ENCODE data around the gene CACNA1E. TPM values are rescaled to one million over a fixed set of nuclear protein-coding genes. Genes with fewer than 3 reads are reported as not detected.

CACNA1E gene
- total RNA-seq, 4 donors from 2014 or later, result 0.09 to 0.19 TPM; not detected in 2

GRCh38 chr1:181482521-181483284 is 614 bp upstream of the CACNA1E start:
- TF ChIP-seq POLR2A (IDR thresholded peaks at IDR 0.05), result no peak
- TF ChIP-seq CTCF (IDR thresholded peaks at IDR 0.05), result no peak
- H3K27me3 ChIP-seq, result peaks cover 8 to 92% (median 28%) of the 10 kb centered on the region in 4 donors
- H3K27ac ChIP-seq, result no peak overlapping the region
- DNase-seq, result no peak
- 5 to 6% methylated on average over 28 to 54 of the region's 62 CpGs for WGBS, 2 donors
- intact Hi-C loops (cut with DNase I), result loop anchor here (10.0 kb wide), 1 partner anchor 572 kb away; no protein-coding TSS in a partner anchor
- H3K9me3 ChIP-seq, result no peaks in the 10 kb centered on the region
- H3K4me3 ChIP-seq, result peak overlapping the region in 3 of 4 donors; percentile 11 to 57 (median 38)
- H3K4me1 ChIP-seq, result peaks cover 9 to 29% (median 12%) of the 10 kb centered on the region in 3 donors
- no peaks in the 10 kb centered on the region for H3K36me3 ChIP-seq

GRCh38 chr1:181484821-181485220 is 1.5 kb downstream of the CACNA1E start:
- H3K4me1 ChIP-seq, result peaks cover 9 to 29% (median 12%) of the 10 kb centered on the region in 3 donors
- TF ChIP-seq CTCF (IDR thresholded peaks at IDR 0.05) (no peak), POLR2A (IDR thresholded peaks at IDR 0.05) (no peak)
- 63 to 85% methylated on average over 2 of the region's 2 CpGs for WGBS, 2 donors
- H3K27ac ChIP-seq, result no peak overlapping the region
- H3K4me3 ChIP-seq, result no peak overlapping the region
- H3K9me3 ChIP-seq, result no peaks in the 10 kb centered on the region
- H3K36me3 ChIP-seq, result no peaks in the 10 kb centered on the region
- no peak for DNase-seq
- H3K27me3 ChIP-seq, result peaks cover 8 to 98% (median 28%) of the 10 kb centered on the region in 4 donors
- intact Hi-C loops (cut with DNase I), result loop anchor here (10.0 kb wide), 1 partner anchor 570 kb away; no protein-coding TSS in a partner anchor

GRCh38 chr1:181485287-181486097 is 2.2 kb downstream of the CACNA1E start:
- no peak for DNase-seq
- H3K27me3 ChIP-seq, result peaks cover 8 to 93% (median 28%) of the 10 kb centered on the region in 4 donors

GRCh38 chr1:181486098-181486420 is 2.7 kb downstream of the CACNA1E start:
- Histone ChIP-seq H3K4me3 (peak overlapping the region in 1 of 4 donors; percentile 21), H3K36me3 (no peaks in the 10 kb centered on the region), H3K9me3 (no peaks in the 10 kb centered on the region), H3K27ac (no peak overlapping the region), H3K27me3 (peaks cover 8 to 87% (median 28%) of the 10 kb centered on the region in 4 donors), H3K4me1 (peaks cover 9 to 35% (median 12%) of the 10 kb centered on the region in 3 donors)
- intact Hi-C loops (cut with DNase I), result loop anchor here (10.0 kb wide), 1 partner anchor 569 kb away; no protein-coding TSS in a partner anchor
- WGBS, 2 donors, result 12 to 20% methylated on average over 8 of the region's 8 CpGs
- DNase-seq, result no peak
- TF ChIP-seq CTCF (IDR thresholded peaks at IDR 0.05), result peak in 1 of 6 experiments; percentile 23
- no peak for TF ChIP-seq POLR2A (IDR thresholded peaks at IDR 0.05)

More at GRCh38 chr1:181485287-181486097, 2.2 kb downstream of the CACNA1E start:
- intact Hi-C loops (cut with DNase I), result loop anchor here (10.0 kb wide), 1 partner anchor 569 kb away; no protein-coding TSS in a partner anchor
- 7% methylated on average over 28 to 35 of the region's 42 CpGs for WGBS, 2 donors
- no peaks in the 10 kb centered on the region for H3K36me3 ChIP-seq
- no peak for TF ChIP-seq CTCF (IDR thresholded peaks at IDR 0.05)
- TF ChIP-seq POLR2A (IDR thresholded peaks at IDR 0.05), result no peak
- H3K4me3 ChIP-seq, result peak overlapping the region in 1 of 4 donors; percentile 21
- no peak overlapping the region for H3K27ac ChIP-seq
- H3K9me3 ChIP-seq, result no peaks in the 10 kb centered on the region
- peaks cover 9 to 33% (median 12%) of the 10 kb centered on the region in 3 donors for H3K4me1 ChIP-seq
